HEK293 (cell line): ENCODE data around the gene IQSEC1.
"Not testable (repeated sequence)": the region's sequence is repeated elsewhere in the genome, so short reads cannot be mapped to it uniquely, and the experiment has no call there.

ENCODE experiments used
- CTCF ChIA-PET: fragments of 350-600 bp; formaldehyde crosslinking; extraction: SDS; loops from one replicate; lab custom pipeline; 2021; ENCODE audit warnings: antibody characterized with exemption; lab: Yijun Ruan, JAX
- POLR2A ChIA-PET: fragments of 300-600 bp; formaldehyde crosslinking; extraction: SDS; loops from one replicate; lab custom pipeline; 2020; ENCODE audit warnings: antibody characterized with exemption, inconsistent platforms; lab: Yijun Ruan, JAX
- H3K27ac ChIP-seq: fragments of 200-500 bp; sonication (Bioruptor generic); 2 replicates; pipeline ENCODE4 v1.5.1; 2014; ENCODE audit warnings: low read depth, low read length, control low read depth, inconsistent platforms; ENCODE audit errors: extremely low read depth
- H3K36me3 ChIP-seq, 2 experiments: fragments of 200-500 bp in 1 of 2; sonication (Bioruptor generic) in 1 of 2; 1 replicate in 1 of 2; 2 replicates in 1 of 2; pipeline ENCODE4 v1.5.1; 2014 to 2017; ENCODE audit warnings: inconsistent platforms in 2 of 2, low read length in 2 of 2; ENCODE audit not compliant: control insufficient read depth in 2 of 2, insufficient read depth in 1 of 2
- H3K4me1 ChIP-seq: fragments of 200-500 bp; sonication (Bioruptor generic); 2 replicates; pipeline ENCODE4 v1.5.1; 2014; ENCODE audit warnings: mild to moderate bottlenecking, low read length, inconsistent platforms; ENCODE audit not compliant: control insufficient read depth, insufficient read depth
- H3K4me3 ChIP-seq: 2 replicates; pipeline ENCODE4 v1.5.1; 2011; ENCODE audit warnings: low read depth, mild to moderate bottlenecking, control low read depth, low read length, moderate library complexity
- H3K9me3 ChIP-seq: fragments of 200-500 bp; sonication (Bioruptor generic); 2 replicates; pipeline ENCODE4 v1.5.1; 2014; ENCODE audit warnings: low read depth, low read length, inconsistent platforms; ENCODE audit not compliant: control insufficient read depth, insufficient read depth
- YY1 ChIP-seq: fragments of 450-650 bp; formaldehyde crosslinking; IDR thresholded peaks from 2 replicates; pipeline ENCODE4 v1.5.1; 2018; ENCODE audit warnings: missing biosample characterization, missing genetic modification characterization
- ZBTB21 ChIP-seq: fragments of 450-650 bp; formaldehyde crosslinking; IDR thresholded peaks from 2 replicates; pipeline ENCODE4 v1.5.1; 2017; ENCODE audit warnings: missing biosample characterization, missing genetic modification characterization
- ZFP41 ChIP-seq: fragments of 450-650 bp; formaldehyde crosslinking; IDR thresholded peaks from 2 replicates; pipeline ENCODE4 v1.5.1; 2016; ENCODE audit warnings: missing biosample characterization, missing genetic modification characterization, borderline replicate concordance
- ZNF366 ChIP-seq: fragments of 450-650 bp; formaldehyde crosslinking; conservative IDR thresholded peaks from 2 replicates; pipeline ENCODE4 v1.5.1; 2016; ENCODE audit warnings: missing biosample characterization, missing genetic modification characterization
- ZNF48 ChIP-seq: fragments of 450-650 bp; formaldehyde crosslinking; IDR thresholded peaks from 2 replicates; pipeline ENCODE4 v1.5.1; 2016; ENCODE audit warnings: missing biosample characterization, missing genetic modification characterization
- ZNF521 ChIP-seq: fragments of 450-650 bp; formaldehyde crosslinking; IDR thresholded peaks from 2 replicates; pipeline ENCODE4 v1.5.1; 2017; ENCODE audit warnings: missing biosample characterization, mild to moderate bottlenecking, missing genetic modification characterization
- ZNF561 ChIP-seq: fragments of 450-650 bp; IDR thresholded peaks from 2 replicates; pipeline ENCODE4 v1.5.1; 2018; ENCODE audit warnings: missing biosample characterization, missing genetic modification characterization, borderline replicate concordance
- ZNF664 ChIP-seq: fragments of 450-650 bp; formaldehyde crosslinking; IDR thresholded peaks from 2 replicates; pipeline ENCODE4 v1.5.1; 2016; ENCODE audit warnings: missing biosample characterization, missing genetic modification characterization
- ZNF704 ChIP-seq: fragments of 450-650 bp; formaldehyde crosslinking; IDR thresholded peaks from 2 replicates; pipeline ENCODE4 v1.5.1; 2016; ENCODE audit warnings: missing biosample characterization, missing genetic modification characterization
- ZNF785 ChIP-seq: fragments of 450-650 bp; formaldehyde crosslinking; IDR thresholded peaks from 2 replicates; pipeline ENCODE4 v1.5.1; 2016; ENCODE audit warnings: missing biosample characterization, missing genetic modification characterization
- ZSCAN23 ChIP-seq: fragments of 450-650 bp; formaldehyde crosslinking; IDR thresholded peaks from 2 replicates; pipeline ENCODE4 v1.5.1; 2016; ENCODE audit warnings: missing biosample characterization, missing genetic modification characterization

Gene IQSEC1

DNA sequence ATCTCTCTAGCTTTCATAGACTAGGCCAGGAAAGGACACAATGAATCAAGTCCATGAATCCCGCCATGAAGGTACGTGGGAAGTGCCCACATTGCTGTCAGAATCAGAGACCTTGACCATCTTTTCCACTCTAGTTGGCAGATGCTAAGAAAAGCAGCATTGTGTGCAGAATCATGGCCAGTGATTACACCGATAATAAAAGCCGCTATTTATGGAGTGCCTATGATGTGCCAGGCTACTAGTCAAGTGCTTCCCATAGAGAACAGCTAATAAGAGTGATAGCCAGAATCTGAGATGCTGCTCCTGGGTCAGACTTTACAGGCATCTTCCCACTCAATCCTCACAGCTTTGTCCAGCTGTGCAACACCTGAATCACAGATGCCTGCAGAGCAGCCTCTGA lies 218.7 kb downstream of the IQSEC1 start:
- POLR2A ChIA-PET: interaction anchor here (1.4 kb wide), 1 partner anchor 13 kb away, joined by 3 read pairs; the partner anchor contains the start of gene RPL32
- H3K4me3 ChIP-seq: no peak overlapping the region
- no peaks in the 10 kb centered on the region for H3K4me1 ChIP-seq
- TF ChIP-seq YY1 (tag by site-specific recombination): no peak
- no peak for TF ChIP-seq ZNF704 (tag by site-specific recombination)
- TF ChIP-seq ZBTB21 (tag by site-specific recombination): no peak
- TF ChIP-seq ZSCAN23 (tag by site-specific recombination): no peak
- TF ChIP-seq ZNF664 (tag by site-specific recombination): no peak
- TF ChIP-seq ZNF521 (tag by site-specific recombination): no peak
- TF ChIP-seq ZFP41 (tag by site-specific recombination): no peak
- TF ChIP-seq ZNF48 (tag by site-specific recombination): no peak
- no peak for TF ChIP-seq ZNF366
- CTCF ChIA-PET: interaction anchor here (0.6 kb wide), 1 partner anchor 155 kb away, joined by 3 read pairs; no protein-coding TSS in a partner anchor
- H3K9me3 ChIP-seq: no peaks in the 10 kb centered on the region
- no peaks in the 10 kb centered on the region for H3K36me3 ChIP-seq
- no peak overlapping the region for H3K27ac ChIP-seq

DNA sequence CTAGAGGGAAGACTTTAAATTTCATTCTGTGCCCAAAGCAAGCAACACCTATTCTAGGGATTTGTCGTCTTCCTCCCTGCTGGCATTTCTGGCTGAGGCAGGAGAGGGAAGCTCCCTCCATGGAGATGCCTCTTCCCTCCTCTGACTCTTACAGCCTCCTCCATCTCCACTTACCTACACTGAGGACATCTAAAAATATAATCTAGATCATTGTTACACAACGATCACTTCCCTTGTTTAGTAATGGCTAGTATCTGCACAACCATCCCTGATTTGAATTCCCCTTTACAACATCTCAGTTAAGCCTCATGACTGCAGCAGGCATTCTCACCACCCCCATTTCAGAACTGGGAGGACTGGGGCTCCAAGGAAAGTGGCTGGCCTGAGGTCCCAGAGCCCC lies 219.4 kb downstream of the IQSEC1 start:
- not testable (repeated sequence) for H3K36me3 ChIP-seq, H3K4me3 ChIP-seq, H3K27ac ChIP-seq, H3K4me1 ChIP-seq, H3K9me3 ChIP-seq
- ChIA-PET CTCF (interaction anchor here (1.5 kb wide), 1 partner anchor 12 kb away, joined by 5 read pairs; the partner anchor contains the start of gene RPL32), POLR2A (interaction anchor here (1.4 kb wide), 1 partner anchor 12 kb away, joined by 3 read pairs; the partner anchor contains the start of gene RPL32)

- ChIA-PET CTCF (interaction anchor here (0.9 to 1.1 kb wide), 2 partner anchors 10 to 145 kb away, joined by 4 to 5 read pairs; partner anchors contain the start of gene RPL32), POLR2A (no interaction called here)
- Histone ChIP-seq H3K4me1 (no peaks in the 10 kb centered on the region), H3K27ac (no peak overlapping the region), H3K36me3 (no peaks in the 10 kb centered on the region), H3K9me3 (no peaks in the 10 kb centered on the region), H3K4me3 (no peak overlapping the region)
- no peak for TF ChIP-seq ZNF785
- TF ChIP-seq ZNF561 (tag by site-specific recombination): no peak
Observed at GRCh38 chr3:12852201-12852600, 221.0 kb downstream of the IQSEC1 start.
